ENCODE data around the gene ATG16L1.

Gene ATG16L1

DNA sequence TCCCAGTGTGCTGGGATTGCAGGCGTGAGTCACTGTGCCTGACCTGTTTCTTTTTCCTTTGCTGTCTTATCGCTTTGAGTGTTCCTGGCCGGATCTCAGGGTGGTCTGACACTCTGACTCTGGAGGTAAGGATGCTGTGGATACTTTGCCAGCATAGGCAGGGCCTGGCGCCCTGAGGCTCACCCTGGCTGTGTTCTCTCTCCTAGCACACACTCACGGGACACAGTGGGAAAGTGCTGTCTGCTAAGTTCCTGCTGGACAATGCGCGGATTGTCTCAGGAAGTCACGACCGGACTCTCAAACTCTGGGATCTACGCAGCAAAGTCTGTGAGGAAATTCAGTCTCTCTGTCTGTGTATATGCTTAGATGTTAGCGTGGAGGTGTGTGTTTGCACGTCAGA, 38.2 kb downstream of the ATG16L1 start:
- FAIRE-seq, result no peak
- DNase-seq (ENCODE audit: low spot score), result no peak

DNA sequence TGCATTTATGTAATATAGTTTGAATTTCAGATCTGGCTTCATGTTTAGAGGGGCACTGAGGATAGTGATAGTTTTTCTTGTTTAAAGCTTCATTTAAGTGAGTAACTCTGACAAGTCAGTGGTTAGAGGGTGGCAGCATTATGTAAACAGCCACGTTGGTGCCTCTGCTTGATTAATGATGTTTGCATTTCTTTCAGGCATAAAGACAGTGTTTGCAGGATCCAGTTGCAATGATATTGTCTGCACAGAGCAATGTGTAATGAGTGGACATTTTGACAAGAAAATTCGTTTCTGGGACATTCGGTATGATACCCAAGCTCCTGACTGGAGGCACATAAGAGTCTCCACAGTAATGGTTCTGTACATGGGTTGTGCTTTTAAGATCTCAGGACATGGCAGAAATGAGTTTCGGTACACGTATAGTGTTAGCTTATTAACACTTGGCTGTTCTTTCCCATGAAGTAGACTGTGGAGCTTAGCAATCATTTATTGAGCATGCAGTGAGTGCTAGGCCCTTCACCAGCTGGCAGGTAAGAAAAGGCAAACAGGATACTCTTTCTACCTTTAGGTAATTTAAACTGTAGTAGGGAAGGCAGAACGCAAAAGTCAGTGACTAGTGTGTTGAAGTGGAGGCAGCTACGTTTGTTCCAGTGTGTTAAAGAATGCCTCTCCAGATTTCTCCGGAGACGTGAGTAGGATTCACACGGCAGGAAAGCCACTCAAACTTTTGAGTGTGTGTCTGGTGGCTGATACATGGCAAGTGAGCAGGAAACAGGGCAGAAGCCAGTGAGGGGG, 38.8 kb downstream of the ATG16L1 start:
- FAIRE-seq, result no peak
- no peak for DNase-seq (ENCODE audit: low spot score)

- no peak for DNase-seq (ENCODE audit: low spot score)
- no peak for FAIRE-seq
Observed at GRCh38 chr2:233295891-233296290, 44.4 kb downstream of the ATG16L1 start.

- FAIRE-seq, result no peak
- DNase-seq (ENCODE audit: low spot score), result no peak
Observed at GRCh38 chr2:233297076-233297475, 45.6 kb downstream of the ATG16L1 start.

DNA sequence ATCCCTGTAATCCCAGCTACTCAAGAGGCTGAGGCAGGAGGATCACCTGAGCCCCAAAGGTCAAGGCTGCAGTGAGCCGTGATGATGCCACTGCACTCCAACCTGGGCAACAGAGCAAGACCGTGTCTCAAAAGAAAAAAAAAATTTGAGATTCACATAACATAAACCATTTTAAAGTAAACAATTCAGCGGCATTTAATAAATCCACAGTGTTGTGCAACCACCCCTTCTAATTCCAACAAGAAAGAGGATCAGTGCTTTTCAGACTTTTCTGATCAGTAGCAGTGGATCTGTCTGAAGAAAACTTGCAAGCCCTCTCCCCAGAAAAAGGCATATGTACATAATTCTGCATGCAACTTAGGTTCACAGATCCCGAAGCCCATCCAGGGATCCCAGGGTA, 48.9 kb downstream of the ATG16L1 start:
- FAIRE-seq (no peak), DNase-seq (ENCODE audit: low spot score) (no peak)

DNA sequence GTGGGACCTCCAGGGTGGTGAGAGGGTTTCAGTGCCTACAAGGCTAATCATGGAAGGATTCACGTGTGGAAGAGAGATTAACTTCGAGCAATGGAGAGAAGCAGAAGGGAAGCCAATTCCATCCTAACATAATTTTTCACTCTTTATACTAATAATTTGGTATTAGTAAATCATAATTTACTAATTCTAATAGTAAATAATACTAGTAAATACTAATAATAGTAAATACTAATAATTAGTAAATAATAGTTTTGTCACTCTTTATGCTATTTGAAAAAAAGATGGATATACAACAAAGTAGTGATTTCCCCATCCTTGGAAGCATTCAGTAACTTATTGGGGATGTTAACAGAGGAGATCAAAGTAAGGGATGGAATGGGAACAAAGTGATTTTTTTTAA, 49.8 kb downstream of the ATG16L1 start:
- DNase-seq (ENCODE audit: low spot score), result no peak
- FAIRE-seq, result no peak

- DNase-seq (ENCODE audit: low spot score) (no peak), FAIRE-seq (no peak)
Observed at GRCh38 chr2:233301811-233302210, 50.3 kb downstream of the ATG16L1 start.

- no peak for FAIRE-seq
- no peak for DNase-seq (ENCODE audit: low spot score)
Observed at GRCh38 chr2:233303252-233303651, 51.8 kb downstream of the ATG16L1 start.

GRCh38 chr2:233307565-233307964, 56.1 kb downstream of the ATG16L1 start, which contains the start of gene SAG:
Gene SAG, plus strand, starts transcription at chr2:233307816. Its CDS starts 1,374 bp downstream, at chr2:233309190.
- FAIRE-seq, result no peak
- no peak for DNase-seq (ENCODE audit: low spot score)

- no peak for FAIRE-seq
- no peak for DNase-seq (ENCODE audit: low spot score)
Observed at GRCh38 chr2:233311241-233311926, 59.9 kb downstream of the ATG16L1 start.

DNA sequence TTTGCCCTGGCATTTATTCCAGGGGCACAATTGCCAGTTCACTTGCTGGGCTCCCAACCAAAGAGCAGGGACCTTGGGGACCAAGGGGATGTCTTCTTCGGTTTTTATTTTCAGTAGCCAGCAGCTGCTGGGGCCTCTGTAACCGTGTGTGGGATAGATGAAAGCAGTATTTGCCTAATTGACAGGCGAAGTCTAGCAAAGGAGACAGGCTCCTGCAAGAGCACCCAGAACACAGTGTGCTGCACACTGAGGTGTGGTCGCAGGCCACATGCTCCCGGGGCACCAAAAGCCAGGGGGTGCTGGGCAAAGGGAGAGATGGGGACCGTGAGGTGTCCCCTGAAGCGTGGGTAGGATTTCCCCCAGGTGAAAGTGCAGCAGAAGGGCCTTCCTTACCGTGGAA, 61.4 kb downstream of the ATG16L1 start:
- no peak for DNase-seq (ENCODE audit: low spot score)
- FAIRE-seq, result no peak

DNA sequence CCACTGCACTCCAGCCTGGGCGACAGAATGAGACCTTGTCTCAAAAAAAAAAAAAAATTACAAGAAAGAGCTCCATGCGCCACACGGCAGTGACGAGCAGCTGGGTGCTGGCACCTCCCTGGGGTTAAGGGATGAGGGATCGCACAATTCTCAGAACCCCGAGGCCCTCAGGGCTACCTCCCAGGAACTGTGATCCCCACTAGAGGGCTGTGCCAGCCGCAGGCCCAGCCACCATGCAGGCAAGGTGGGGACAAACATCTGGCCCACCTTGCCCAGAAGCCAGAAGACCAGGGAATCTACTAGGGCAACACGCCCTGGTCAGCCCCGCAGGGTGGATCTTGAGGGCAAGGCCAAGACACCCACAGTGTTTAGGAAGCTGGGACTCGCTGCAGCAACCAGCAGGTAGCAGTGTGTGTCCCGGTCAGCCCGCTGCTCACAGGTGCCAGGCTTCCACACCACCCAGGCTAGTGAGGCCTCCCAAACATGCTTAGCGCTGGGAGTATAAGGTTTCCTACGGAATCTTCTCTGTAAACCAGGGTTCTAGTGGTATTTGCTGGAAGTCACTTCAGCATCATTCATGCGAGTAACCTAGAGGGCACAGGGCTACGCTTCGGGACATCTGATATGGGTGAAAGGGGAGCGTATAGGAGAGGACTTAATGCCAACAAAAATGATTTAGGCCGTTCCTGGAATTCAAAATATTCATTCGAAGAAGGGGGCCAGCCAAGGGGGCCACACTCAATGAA, 62.9 kb downstream of the ATG16L1 start:
- no peak for DNase-seq (ENCODE audit: low spot score)

GRCh38 chr2:233317196-233317943, 65.9 kb downstream of the ATG16L1 start:
- FAIRE-seq (no peak), DNase-seq (ENCODE audit: low spot score) (no peak)

More for the DNA sequence above, 62.9 kb downstream of the ATG16L1 start:
- no peak for FAIRE-seq

GRCh38 chr2:233319256-233319655, 67.8 kb downstream of the ATG16L1 start:
- DNase-seq (ENCODE audit: low spot score) (no peak), FAIRE-seq (no peak)

- FAIRE-seq, result no peak
Observed at GRCh38 chr2:233320470-233320869, 69.0 kb downstream of the ATG16L1 start.

GRCh38 chr2:233321166-233321565, 69.7 kb downstream of the ATG16L1 start:
- DNase-seq (ENCODE audit: low spot score) (no peak), FAIRE-seq (no peak)

More at GRCh38 chr2:233320470-233320869, 69.0 kb downstream of the ATG16L1 start:
- no peak for DNase-seq (ENCODE audit: low spot score)

DNA sequence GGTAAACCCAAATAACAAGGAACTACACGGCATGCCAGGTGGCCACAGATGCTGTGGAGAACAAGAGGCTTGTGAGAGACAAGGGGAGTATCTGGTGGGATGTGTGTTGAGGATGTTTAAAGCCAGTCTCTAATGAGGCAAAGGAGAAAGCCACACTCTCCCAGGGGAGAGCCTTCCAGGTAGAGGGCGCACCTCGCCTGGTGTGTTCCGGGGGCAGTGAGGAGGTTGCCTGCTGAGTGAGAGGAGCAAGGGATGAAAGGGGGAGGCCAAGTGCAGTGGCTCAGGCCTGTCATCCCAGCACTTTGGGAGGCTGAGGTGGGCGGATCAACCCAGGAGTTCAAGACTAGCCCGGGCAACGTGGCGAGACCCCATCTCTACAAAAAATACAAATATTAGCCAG, 72.4 kb downstream of the ATG16L1 start:
- DNase-seq (ENCODE audit: low spot score) (no peak), FAIRE-seq (no peak)

GRCh38 chr2:233325256-233325655, 73.8 kb downstream of the ATG16L1 start:
- no peak for FAIRE-seq
- DNase-seq (ENCODE audit: low spot score), result no peak

DNA sequence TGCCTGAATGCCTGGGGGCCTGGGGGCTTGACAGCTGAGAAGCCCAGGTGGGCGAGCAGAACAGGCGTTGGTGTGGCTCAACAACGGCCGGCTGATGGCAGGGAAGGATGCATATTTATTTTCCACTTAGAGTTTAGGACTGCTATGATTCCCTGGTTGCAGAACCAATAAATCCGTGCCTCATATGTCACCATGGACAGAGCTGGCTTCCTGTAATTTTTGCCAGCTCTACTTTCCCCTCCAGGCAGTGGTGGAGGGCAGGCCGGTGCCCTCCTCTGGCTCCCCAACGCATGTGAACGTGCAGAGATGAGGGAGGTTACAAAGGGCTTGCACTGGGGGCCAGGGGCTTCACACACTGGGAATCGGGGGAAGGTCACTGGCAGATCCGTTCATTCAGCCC, 74.3 kb downstream of the ATG16L1 start:
- DNase-seq (ENCODE audit: low spot score) (no peak), FAIRE-seq (no peak)

GRCh38 chr2:233326500-233326899, 75.0 kb downstream of the ATG16L1 start:
- FAIRE-seq (no peak), DNase-seq (ENCODE audit: low spot score) (no peak)

DNA sequence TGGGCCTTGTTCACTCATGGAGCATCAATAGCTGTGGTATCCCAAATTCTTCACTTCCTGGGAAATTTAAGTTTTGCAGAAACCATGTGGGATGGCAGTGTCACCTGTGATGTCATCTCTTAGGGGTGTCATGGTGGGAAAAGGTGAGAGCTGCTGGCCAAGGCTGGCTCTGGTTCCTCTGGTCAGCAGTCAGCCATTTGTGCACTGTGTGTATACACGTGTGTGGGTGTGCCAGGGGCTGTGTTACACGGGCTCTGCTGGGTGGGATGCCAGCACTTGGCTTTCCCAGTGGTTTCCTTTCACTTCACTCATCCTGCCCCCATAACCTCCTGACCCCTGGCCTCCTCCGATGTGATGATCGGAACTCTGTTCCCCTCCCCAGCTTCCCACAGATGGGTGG, 77.4 kb downstream of the ATG16L1 start:
- FAIRE-seq, result no peak
- no peak for DNase-seq (ENCODE audit: low spot score)
